Measurements from ENCODE around the gene NAAA.

DNA sequence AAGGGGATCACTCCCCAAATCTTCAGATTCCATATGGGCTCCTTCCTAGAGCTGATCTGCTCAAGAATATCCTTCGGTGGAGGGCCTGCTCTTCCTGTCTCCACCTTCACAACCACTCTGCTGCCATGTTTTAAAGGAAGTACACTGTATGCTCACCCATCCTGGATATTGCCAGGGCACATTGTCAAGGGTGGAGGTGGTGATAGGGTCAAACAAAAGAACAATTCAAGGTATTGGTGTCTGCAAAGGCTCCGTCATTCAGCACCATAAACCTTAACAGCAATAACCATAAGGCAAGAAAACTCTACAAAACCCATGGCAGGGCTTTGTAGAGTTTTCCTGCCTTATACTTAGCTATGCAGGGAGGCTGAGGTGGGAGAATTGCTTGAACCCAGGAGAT lies 18.9 kb downstream of the NAAA start:
- TF ChIP-seq POLR2A (conservative IDR thresholded peaks at IDR 0.05) (no peak), SMAD4 (CRISPR knock-in tag; conservative IDR thresholded peaks at IDR 0.05) (no peak), L3MBTL2 (IDR thresholded peaks at IDR 0.05) (no peak)

Measured in K562 (cell line).